B cell (primary cell): ENCODE results near the gene MSGN1. TPM values are rescaled to one million over a fixed set of nuclear protein-coding genes. Genes with fewer than 3 reads are reported as not detected.

Experiments
- ATAC-seq: fragments of 200-7000 bp; cut with Tn5 transposase; one replicate; pipeline ENCODE4 v1.10.0; 2021; ENCODE audit warnings: low read depth, mild to moderate bottlenecking, moderate number of reproducible peaks, moderate library complexity
- CTCF ChIA-PET: fragments of 350-600 bp; sonication (Branson Sonifier 250); formaldehyde crosslinking; loops from one replicate; lab custom pipeline; 2021; ENCODE audit warnings: antibody characterized with exemption, inconsistent platforms; lab: Charles Lee
- POLR2A ChIA-PET: fragments of 350-600 bp; sonication (Branson Sonifier 250); formaldehyde crosslinking; loops from one replicate; lab custom pipeline; 2021; ENCODE audit warnings: antibody characterized with exemption; lab: Charles Lee
- DNase-seq: peaks from one replicate; pipeline ENCODE4 v3.0.0; 2013
- H2AFZ ChIP-seq: 2 replicates; pipeline ENCODE4 v1.6.1; 2012; ENCODE audit warnings: mild to moderate bottlenecking, low read depth, low read length; ENCODE audit not compliant: insufficient read depth, poor library complexity, severe bottlenecking
- H3K27ac ChIP-seq, 2 donors: 1 replicate in 1 of 2; 2 replicates in 1 of 2; pipeline ENCODE4 v1.5.1; 2012 to 2013; ENCODE audit warnings: low read length in 2 of 2, mild to moderate bottlenecking in 2 of 2, moderate library complexity in 1 of 2
- H3K27me3 ChIP-seq, 4 experiments: fragments of 200-600 bp in 1 of 4; sonication (generic) in 1 of 4; replicated peaks in 1 of 4; 1 replicate in 2 of 4; 2 replicates in 2 of 4; pipeline versions ENCODE4 v1.6.1 to v1.7.0; 2013 to 2016; ENCODE audit warnings: low read length in 3 of 4, mild to moderate bottlenecking in 2 of 4, mixed read lengths in 1 of 4, moderate library complexity in 1 of 4; ENCODE audit not compliant: insufficient read depth in 4 of 4, control insufficient read depth in 3 of 4; ENCODE audit errors: control extremely low read depth in 1 of 4
- H3K36me3 ChIP-seq, 2 experiments: replicated peaks in 1 of 2; 1 replicate in 1 of 2; 2 replicates in 1 of 2; pipeline versions ENCODE4 v1.6.1 to v1.7.1; 2013; ENCODE audit warnings: low read length in 1 of 2; ENCODE audit not compliant: insufficient read depth in 2 of 2, control insufficient read depth in 1 of 2; ENCODE audit errors: control extremely low read depth in 1 of 2, extremely low read depth in 1 of 2
- H3K4me1 ChIP-seq, 2 donors: fragments of 200-600 bp in 1 of 2; sonication (generic) in 1 of 2; 1 replicate in 1 of 2; 2 replicates in 1 of 2; pipeline versions ENCODE4 v1.5.1 to v1.6.1; 2013 to 2017; ENCODE audit warnings: low read length in 2 of 2; ENCODE audit not compliant: control insufficient read depth in 2 of 2, insufficient read depth in 2 of 2
- H3K4me2 ChIP-seq: replicated peaks from 2 replicates; pipeline ENCODE3; 2012; ENCODE audit warnings: mild to moderate bottlenecking, low read depth, low read length; ENCODE audit not compliant: poor library complexity, severe bottlenecking
- H3K4me3 ChIP-seq, 5 experiments: fragments of 200-600 bp in 1 of 5; sonication (generic) in 1 of 5; 1 replicate in 3 of 5; 2 replicates in 2 of 5; pipeline versions ENCODE4 v1.5.1 to v1.7.0; 2011 to 2016; ENCODE audit warnings: low read length in 4 of 5, mild to moderate bottlenecking in 4 of 5, low read depth in 2 of 5, control low read depth in 1 of 5, moderate library complexity in 1 of 5; ENCODE audit not compliant: insufficient read depth in 1 of 5; ENCODE audit errors: control extremely low read depth in 1 of 5, extremely low read depth in 1 of 5
- H3K79me2 ChIP-seq: fragments of 200-600 bp; sonication (generic); one replicate; pipeline ENCODE4 v1.6.0; 2016; ENCODE audit warnings: low read length; ENCODE audit not compliant: control insufficient read depth, insufficient read depth
- H3K9ac ChIP-seq: fragments of 200-600 bp; sonication (generic); 2 replicates; pipeline ENCODE4 v1.6.1; 2017; ENCODE audit warnings: mild to moderate bottlenecking, low read length, moderate library complexity
- H3K9me3 ChIP-seq, 3 donors: one replicate each; pipeline versions ENCODE4 v1.6.1 to v1.7.1; 2013; ENCODE audit warnings: low read length in 2 of 3; ENCODE audit not compliant: control insufficient read depth in 2 of 3, insufficient read depth in 1 of 3; ENCODE audit errors: control extremely low read depth in 1 of 3
- H4K20me1 ChIP-seq: 2 replicates; pipeline ENCODE4 v1.6.0; 2012; ENCODE audit warnings: mild to moderate bottlenecking, low read length; ENCODE audit not compliant: insufficient read depth, control insufficient read depth, poor library complexity, severe bottlenecking
- H3K27ac Mint-ChIP-seq: one replicate; pipeline ENCODE4 v1.8.0; 2021; ENCODE audit warnings: mixed read lengths
- H3K27me3 Mint-ChIP-seq: one replicate; pipeline ENCODE4 v1.8.0; 2021; ENCODE audit warnings: mixed read lengths
- H3K4me1 Mint-ChIP-seq: one replicate; pipeline ENCODE4 v1.8.0; 2021; ENCODE audit warnings: mixed read lengths
- H3K4me3 Mint-ChIP-seq: one replicate; pipeline ENCODE4 v1.8.0; 2021; ENCODE audit warnings: mixed read lengths
- H3K9me3 Mint-ChIP-seq: one replicate; pipeline ENCODE4 v1.8.0; 2022; ENCODE audit warnings: mixed read lengths; ENCODE audit not compliant: insufficient read depth
- EZH2 ChIP-seq: IDR thresholded peaks from 2 replicates; pipeline ENCODE4 v1.6.1; 2012; ENCODE audit warnings: borderline replicate concordance, low read depth, mild to moderate bottlenecking, moderate library complexity, low read length; ENCODE audit not compliant: insufficient read depth, poor library complexity, severe bottlenecking
- WGBS: methylation state at CpG from one replicate; pipeline ENCODE4 v1.1.5; 2013; ENCODE audit warnings: missing lambda C conversion rate; ENCODE audit not compliant: insufficient coverage; 5-methylcytosine and 5-hydroxymethylcytosine counted together
- intact Hi-C: fragments of 100-400 bp; cut with micrococcal nuclease; formaldehyde crosslinking; loops from one replicate; pipeline ENCODE4 v1.10.0; 2022
- polyA plus RNA-seq: library from polyadenylated mRNA; depleted of rRNA; stranded (reverse); fragments of >200 nt; gene quantifications from 2 replicates; pipeline ENCODE4 v1.2.3, GENCODE V29; 2012
- total RNA-seq, 2 donors: library from RNA; stranded (reverse); fragments of 120-200 nt in 1 of 2; gene quantifications; 1 replicate in 1 of 2; 2 replicates in 1 of 2; pipeline versions ENCODE4 v1.2.3 to v1.2.4, GENCODE V29; 2013 to 2022
- TF ChIP-seq, protein P1 (sequence below): fragments of 200-600 bp; IDR thresholded peaks from one replicate; pipeline ENCODE4 v1.8.0; 2022; ENCODE audit warnings: antibody characterized with exemption, mild to moderate bottlenecking

The MSGN1 gene
- total and polyA plus RNA-seq, 2 donors (not counting 1 experiment from before 2014, with no cell fraction given), result not detected

DNA sequence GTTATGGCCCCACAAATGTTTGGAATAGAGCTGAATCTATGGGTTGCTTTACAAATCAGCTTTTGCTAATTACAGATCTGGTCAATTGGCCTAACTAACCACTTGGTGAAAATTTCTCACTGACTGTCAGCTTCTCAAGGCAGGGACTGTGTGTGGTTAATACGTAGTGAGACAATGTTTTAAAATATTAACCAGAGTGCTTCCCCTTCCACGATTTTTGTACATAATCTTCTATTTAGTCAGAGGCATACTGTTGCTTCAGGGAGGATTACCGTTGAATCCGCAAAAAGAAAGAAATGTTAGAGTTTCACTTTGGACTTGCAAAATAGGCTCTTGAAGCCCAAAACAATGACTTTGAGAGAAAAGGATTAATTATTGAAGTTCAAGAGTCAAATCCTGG is 47.3 kb downstream of the MSGN1 start:
- Mint-ChIP-seq H3K9me3 (no peaks in the 10 kb centered on the region), H3K27me3 (peaks cover 31% of the 10 kb centered on the region), H3K4me3 (no peak overlapping the region), H3K27ac (no peak overlapping the region), H3K4me1 (no peaks in the 10 kb centered on the region)
- no peak overlapping the region for H3K27ac ChIP-seq
- TF ChIP-seq, protein P1, sequence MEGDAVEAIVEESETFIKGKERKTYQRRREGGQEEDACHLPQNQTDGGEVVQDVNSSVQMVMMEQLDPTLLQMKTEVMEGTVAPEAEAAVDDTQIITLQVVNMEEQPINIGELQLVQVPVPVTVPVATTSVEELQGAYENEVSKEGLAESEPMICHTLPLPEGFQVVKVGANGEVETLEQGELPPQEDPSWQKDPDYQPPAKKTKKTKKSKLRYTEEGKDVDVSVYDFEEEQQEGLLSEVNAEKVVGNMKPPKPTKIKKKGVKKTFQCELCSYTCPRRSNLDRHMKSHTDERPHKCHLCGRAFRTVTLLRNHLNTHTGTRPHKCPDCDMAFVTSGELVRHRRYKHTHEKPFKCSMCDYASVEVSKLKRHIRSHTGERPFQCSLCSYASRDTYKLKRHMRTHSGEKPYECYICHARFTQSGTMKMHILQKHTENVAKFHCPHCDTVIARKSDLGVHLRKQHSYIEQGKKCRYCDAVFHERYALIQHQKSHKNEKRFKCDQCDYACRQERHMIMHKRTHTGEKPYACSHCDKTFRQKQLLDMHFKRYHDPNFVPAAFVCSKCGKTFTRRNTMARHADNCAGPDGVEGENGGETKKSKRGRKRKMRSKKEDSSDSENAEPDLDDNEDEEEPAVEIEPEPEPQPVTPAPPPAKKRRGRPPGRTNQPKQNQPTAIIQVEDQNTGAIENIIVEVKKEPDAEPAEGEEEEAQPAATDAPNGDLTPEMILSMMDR, result no peak
- no peak for TF ChIP-seq EZH2
- no peaks in the 10 kb centered on the region for H3K79me2 ChIP-seq
- DNase-seq (no peak), ATAC-seq (no peak)
- no peak overlapping the region for H3K4me2 ChIP-seq
- no peaks in the 10 kb centered on the region for H3K36me3 ChIP-seq
- no peak overlapping the region for H3K4me3 ChIP-seq
- peaks cover 0 to 17% (median 0%) of the 10 kb centered on the region in 4 experiments for H3K27me3 ChIP-seq
- H2AFZ ChIP-seq, result no peak overlapping the region
- H3K9me3 ChIP-seq, result no peaks in the 10 kb centered on the region
- intact Hi-C loops, result no loop called here
- H4K20me1 ChIP-seq, result no peaks in the 10 kb centered on the region
- H3K9ac ChIP-seq, result no peak overlapping the region
- ChIA-PET POLR2A (no interaction called here), CTCF (interaction anchor here (1.2 kb wide), 1 partner anchor 11 kb away, joined by 4 read pairs; no protein-coding TSS in a partner anchor)
- 100% methylated on average over 2 of the region's 4 CpGs for WGBS
- H3K4me1 ChIP-seq, result no peaks in the 10 kb centered on the region

DNA sequence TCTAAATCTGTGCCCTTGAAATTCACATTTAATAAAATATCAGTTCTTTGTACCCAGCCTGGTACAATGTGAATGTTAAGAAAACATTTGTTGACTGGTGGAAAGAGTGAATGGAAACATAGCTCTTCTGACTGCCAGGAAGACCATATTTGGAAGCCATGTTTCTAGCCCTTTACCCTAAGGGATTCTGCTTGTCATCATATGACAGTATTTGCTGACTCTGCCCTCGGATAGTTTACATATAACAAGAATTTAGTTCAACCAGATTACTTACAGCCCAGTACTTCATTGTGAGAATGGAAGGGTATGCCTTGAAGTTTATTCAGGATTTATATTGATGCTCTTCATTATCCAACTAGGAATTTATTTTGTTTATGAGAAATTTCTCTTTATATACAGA is 48.4 kb downstream of the MSGN1 start:
- DNase-seq (no peak), ATAC-seq (no peak)

More for the DNA sequence above, 48.4 kb downstream of the MSGN1 start:
- H2AFZ ChIP-seq, result no peak overlapping the region
- H3K79me2 ChIP-seq, result no peaks in the 10 kb centered on the region
- H3K27me3 ChIP-seq, result peaks cover 0 to 17% (median 2%) of the 10 kb centered on the region in 4 experiments
- intact Hi-C loops, result no loop called here
- Mint-ChIP-seq H3K4me3 (no peak overlapping the region), H3K9me3 (no peaks in the 10 kb centered on the region), H3K4me1 (no peaks in the 10 kb centered on the region), H3K27ac (no peak overlapping the region), H3K27me3 (peaks cover 27% of the 10 kb centered on the region)
- TF ChIP-seq, protein P1, result no peak
- no peak for TF ChIP-seq EZH2
- WGBS, result no CpG with 5 or more reads among the region's 1 CpG
- no peaks in the 10 kb centered on the region for H3K9me3 ChIP-seq
- ChIA-PET POLR2A (no interaction called here), CTCF (no interaction called here)
- H3K4me2 ChIP-seq, result no peak overlapping the region
- no peaks in the 10 kb centered on the region for H3K36me3 ChIP-seq
- no peaks in the 10 kb centered on the region for H3K4me1 ChIP-seq
- H3K27ac ChIP-seq, result no peak overlapping the region
- no peak overlapping the region for H3K4me3 ChIP-seq
- H4K20me1 ChIP-seq, result no peaks in the 10 kb centered on the region
- no peak overlapping the region for H3K9ac ChIP-seq
